Mucosa of stomach (tissue), 1 donor: ENCODE data around the gene MASP1.

Experiments
- H3K27me3 ChIP-seq: one replicate; pipeline ENCODE4 v1.7.0; 2013; ENCODE audit warnings: mild to moderate bottlenecking, low read length; ENCODE audit not compliant: control insufficient read depth, insufficient read depth
- H3K36me3 ChIP-seq: one replicate; pipeline ENCODE4 v1.7.0; 2013; ENCODE audit warnings: low read length; ENCODE audit not compliant: control insufficient read depth, insufficient read depth
- H3K4me1 ChIP-seq: one replicate; pipeline ENCODE4 v1.7.0; 2013; ENCODE audit warnings: mild to moderate bottlenecking, low read length; ENCODE audit not compliant: control insufficient read depth, insufficient read depth
- H3K4me3 ChIP-seq: one replicate; pipeline ENCODE4 v1.7.0; 2013; ENCODE audit warnings: low read length
- H3K9ac ChIP-seq: one replicate; pipeline ENCODE4 v1.7.0; 2013; ENCODE audit warnings: mild to moderate bottlenecking, low read length, moderate library complexity
- H3K9me3 ChIP-seq: one replicate; pipeline ENCODE4 v1.7.0; 2013; ENCODE audit warnings: mild to moderate bottlenecking, low read length, moderate library complexity; ENCODE audit not compliant: control insufficient read depth
- donor health status: Pancreatic carcinoma.

Gene MASP1

GRCh38 chr3:187274977-187275338 is 16.6 kb downstream of the MASP1 start:
- no peaks in the 10 kb centered on the region for H3K9me3 ChIP-seq
- H3K36me3 ChIP-seq: no peaks in the 10 kb centered on the region
- H3K4me3 ChIP-seq: no peak overlapping the region
- no peak overlapping the region for H3K9ac ChIP-seq
- no peaks in the 10 kb centered on the region for H3K4me1 ChIP-seq
- H3K27me3 ChIP-seq: peaks cover 6% of the 10 kb centered on the region

GRCh38 chr3:187274315-187274976 is 17.1 kb downstream of the MASP1 start:
- Histone ChIP-seq H3K9me3 (no peaks in the 10 kb centered on the region), H3K36me3 (no peaks in the 10 kb centered on the region), H3K4me3 (no peak overlapping the region), H3K4me1 (no peaks in the 10 kb centered on the region), H3K9ac (no peak overlapping the region), H3K27me3 (peaks cover 6% of the 10 kb centered on the region)

DNA sequence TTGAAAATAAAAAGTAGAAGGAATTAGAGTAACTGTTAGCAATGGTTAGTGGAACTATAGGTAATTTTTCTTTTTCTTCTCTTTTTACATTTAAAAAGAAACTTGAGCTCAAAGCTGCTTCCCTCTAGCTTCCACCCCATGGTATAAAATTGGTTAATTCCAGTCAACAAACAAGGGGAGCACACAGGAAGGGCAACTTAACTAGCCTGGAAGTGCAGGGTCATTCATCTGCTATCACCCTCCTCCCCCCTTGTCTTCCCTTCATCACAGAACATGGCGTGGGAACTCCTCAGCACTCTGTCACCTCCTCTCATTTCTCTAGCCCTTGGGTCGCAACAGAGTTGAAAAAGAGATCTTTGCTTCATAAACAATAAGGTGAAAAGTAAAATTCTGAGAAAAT is 20.0 kb downstream of the MASP1 start:
- no peak overlapping the region for H3K4me3 ChIP-seq
- peaks cover 6% of the 10 kb centered on the region for H3K27me3 ChIP-seq
- H3K4me1 ChIP-seq: no peaks in the 10 kb centered on the region
- H3K9me3 ChIP-seq: no peaks in the 10 kb centered on the region
- no peak overlapping the region for H3K9ac ChIP-seq
- no peaks in the 10 kb centered on the region for H3K36me3 ChIP-seq

- H3K27me3 ChIP-seq: peaks cover 4% of the 10 kb centered on the region
- no peaks in the 10 kb centered on the region for H3K9me3 ChIP-seq
- no peaks in the 10 kb centered on the region for H3K36me3 ChIP-seq
- no peak overlapping the region for H3K9ac ChIP-seq
- peaks cover 10% of the 10 kb centered on the region for H3K4me1 ChIP-seq
- H3K4me3 ChIP-seq: no peak overlapping the region
These were observed 22.1 kb downstream of the MASP1 start for GRCh38 chr3:187269486-187269885.

- no peaks in the 10 kb centered on the region for H3K9me3 ChIP-seq
- H3K9ac ChIP-seq: no peak overlapping the region
- peaks cover 21% of the 10 kb centered on the region for H3K4me1 ChIP-seq
- no peak overlapping the region for H3K4me3 ChIP-seq
- no peaks in the 10 kb centered on the region for H3K27me3 ChIP-seq
- no peaks in the 10 kb centered on the region for H3K36me3 ChIP-seq
These were observed 24.2 kb downstream of the MASP1 start for GRCh38 chr3:187267306-187267705.

DNA sequence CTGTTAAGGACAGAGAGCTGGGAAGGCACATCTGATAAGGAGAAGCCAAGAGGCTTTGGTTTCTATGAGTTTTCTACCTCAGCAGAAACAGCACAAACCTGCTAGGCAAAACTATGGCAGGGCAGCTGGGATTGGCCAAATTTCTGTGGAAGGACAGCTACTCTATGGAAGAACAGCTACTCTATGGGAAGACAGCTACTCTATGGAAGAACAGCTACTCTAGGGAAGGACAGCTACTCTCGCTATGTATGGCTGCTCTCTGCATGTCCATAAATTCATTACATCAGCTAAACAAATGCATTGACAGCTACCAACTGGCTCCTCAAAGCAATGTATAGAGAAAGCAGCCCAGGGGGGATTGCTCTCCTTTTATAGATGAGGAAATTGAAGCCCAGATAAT is 24.8 kb downstream of the MASP1 start:
- no peaks in the 10 kb centered on the region for H3K9me3 ChIP-seq
- H3K36me3 ChIP-seq: no peaks in the 10 kb centered on the region
- H3K4me1 ChIP-seq: peaks cover 21% of the 10 kb centered on the region
- H3K27me3 ChIP-seq: no peaks in the 10 kb centered on the region
- no peak overlapping the region for H3K4me3 ChIP-seq
- H3K9ac ChIP-seq: no peak overlapping the region

DNA sequence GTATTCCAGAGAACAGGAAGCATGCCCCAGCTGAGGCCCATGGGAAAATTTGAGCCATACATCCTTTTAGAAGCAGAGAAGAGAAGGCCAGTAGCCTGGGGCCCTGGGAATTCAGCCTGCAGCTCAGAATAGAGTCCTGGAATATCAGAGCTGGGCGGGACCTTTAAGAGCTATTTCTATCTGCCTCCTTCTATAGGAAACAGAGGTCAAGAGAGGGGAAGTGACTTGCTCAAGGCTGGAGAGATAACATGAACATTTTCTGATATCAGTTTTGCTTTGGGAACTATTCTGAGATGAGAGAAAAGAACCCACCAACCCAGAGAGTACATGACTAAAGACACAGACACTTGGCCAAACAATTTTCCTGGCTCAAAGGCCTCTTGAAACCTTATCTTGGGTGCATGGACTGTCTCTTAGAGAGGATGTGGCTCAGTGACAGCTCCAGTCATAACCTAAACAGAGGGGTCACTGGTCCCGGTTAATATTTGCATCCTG is 26.0 kb downstream of the MASP1 start:
- Histone ChIP-seq H3K9ac (no peak overlapping the region), H3K4me3 (no peak overlapping the region), H3K27me3 (no peaks in the 10 kb centered on the region), H3K9me3 (no peaks in the 10 kb centered on the region), H3K4me1 (peaks cover 21% of the 10 kb centered on the region), H3K36me3 (no peaks in the 10 kb centered on the region)

DNA sequence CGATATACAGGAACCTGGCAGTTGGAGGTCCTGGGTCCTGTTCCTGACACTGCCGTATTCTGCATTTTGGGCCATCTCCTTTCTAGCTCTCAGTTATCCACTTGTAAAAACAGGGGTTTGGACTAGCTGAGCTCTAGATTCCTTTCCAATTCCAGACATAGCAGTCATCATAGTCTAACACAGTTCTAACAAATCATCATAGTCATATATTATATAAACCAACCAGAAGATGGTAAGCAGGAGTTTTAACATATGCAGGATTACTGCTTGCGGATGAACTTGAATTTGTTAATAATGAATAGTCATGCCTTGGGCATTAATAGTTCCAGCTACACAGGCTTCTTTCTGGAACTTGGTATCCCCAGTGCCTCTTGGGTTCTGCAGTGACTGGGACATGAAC is 26.6 kb downstream of the MASP1 start:
- Histone ChIP-seq H3K4me3 (no peak overlapping the region), H3K9me3 (no peaks in the 10 kb centered on the region), H3K27me3 (no peaks in the 10 kb centered on the region), H3K4me1 (peaks cover 21% of the 10 kb centered on the region), H3K36me3 (no peaks in the 10 kb centered on the region), H3K9ac (no peak overlapping the region)

- no peaks in the 10 kb centered on the region for H3K27me3 ChIP-seq
- H3K4me1 ChIP-seq: peaks cover 21% of the 10 kb centered on the region
- H3K36me3 ChIP-seq: no peaks in the 10 kb centered on the region
- H3K9me3 ChIP-seq: no peaks in the 10 kb centered on the region
- no peak overlapping the region for H3K4me3 ChIP-seq
- no peak overlapping the region for H3K9ac ChIP-seq
These were observed 27.5 kb downstream of the MASP1 start for GRCh38 chr3:187264021-187264420.

GRCh38 chr3:187263270-187263669 is 28.3 kb downstream of the MASP1 start:
- Histone ChIP-seq H3K4me1 (peaks cover 21% of the 10 kb centered on the region), H3K9ac (no peak overlapping the region)

GRCh38 chr3:187262360-187262759 is 29.2 kb downstream of the MASP1 start:
- no peaks in the 10 kb centered on the region for H3K27me3 ChIP-seq
- H3K4me3 ChIP-seq: no peak overlapping the region
- H3K9me3 ChIP-seq: no peaks in the 10 kb centered on the region
- no peak overlapping the region for H3K9ac ChIP-seq
- H3K4me1 ChIP-seq: peaks cover 21% of the 10 kb centered on the region
- H3K36me3 ChIP-seq: no peaks in the 10 kb centered on the region

More at GRCh38 chr3:187263270-187263669, 28.3 kb downstream of the MASP1 start:
- H3K27me3 ChIP-seq: no peaks in the 10 kb centered on the region
- H3K9me3 ChIP-seq: no peaks in the 10 kb centered on the region
- H3K36me3 ChIP-seq: no peaks in the 10 kb centered on the region
- no peak overlapping the region for H3K4me3 ChIP-seq

DNA sequence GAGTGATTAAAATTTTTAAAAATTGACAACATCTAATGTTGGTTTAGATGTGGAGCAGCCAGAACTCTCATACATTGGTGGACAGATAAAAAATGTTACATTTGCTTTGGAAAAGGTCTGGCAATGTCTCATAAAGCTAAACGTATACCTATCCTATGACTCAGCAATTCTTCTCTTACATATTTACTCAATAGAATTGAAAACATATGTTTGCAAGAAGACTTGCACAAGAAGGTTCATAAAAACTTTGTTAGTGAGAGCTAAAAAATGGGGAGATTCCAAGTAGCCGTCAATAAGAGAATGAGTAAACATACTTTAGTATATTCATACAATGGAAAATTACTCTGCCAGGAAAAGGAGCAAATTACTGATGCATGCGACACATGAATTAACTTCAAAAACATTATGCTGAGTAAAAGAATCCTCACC is 30.0 kb downstream of the MASP1 start:
- H3K4me3 ChIP-seq: no peak overlapping the region
- H3K36me3 ChIP-seq: no peaks in the 10 kb centered on the region
- peaks cover 21% of the 10 kb centered on the region for H3K4me1 ChIP-seq
- no peak overlapping the region for H3K9ac ChIP-seq
- no peaks in the 10 kb centered on the region for H3K27me3 ChIP-seq
- H3K9me3 ChIP-seq: no peaks in the 10 kb centered on the region

GRCh38 chr3:187259171-187259570 is 32.4 kb downstream of the MASP1 start:
- H3K36me3 ChIP-seq: no peaks in the 10 kb centered on the region

More at GRCh38 chr3:187259171-187259570, 32.4 kb downstream of the MASP1 start:
- H3K27me3 ChIP-seq: no peaks in the 10 kb centered on the region
- no peak overlapping the region for H3K9ac ChIP-seq
- no peaks in the 10 kb centered on the region for H3K9me3 ChIP-seq
- peaks cover 8% of the 10 kb centered on the region for H3K4me1 ChIP-seq
- H3K4me3 ChIP-seq: no peak overlapping the region
